ENCODE data around the gene E4F1.

- no peak for TF ChIP-seq CTCF (IDR thresholded peaks at IDR 0.05; ENCODE audit: borderline replicate concordance, extremely low read depth, low read length, poor library complexity, severe bottlenecking)
- no peak for TF ChIP-seq EZH2 (IDR thresholded peaks at IDR 0.05; ENCODE audit: borderline replicate concordance, low read depth, low read length, severe bottlenecking)
Observed at GRCh38 chr16:2282866-2283555, 59.6 kb downstream of the E4F1 start.
